ENCODE data around the gene RBM47.

Gene RBM47

DNA sequence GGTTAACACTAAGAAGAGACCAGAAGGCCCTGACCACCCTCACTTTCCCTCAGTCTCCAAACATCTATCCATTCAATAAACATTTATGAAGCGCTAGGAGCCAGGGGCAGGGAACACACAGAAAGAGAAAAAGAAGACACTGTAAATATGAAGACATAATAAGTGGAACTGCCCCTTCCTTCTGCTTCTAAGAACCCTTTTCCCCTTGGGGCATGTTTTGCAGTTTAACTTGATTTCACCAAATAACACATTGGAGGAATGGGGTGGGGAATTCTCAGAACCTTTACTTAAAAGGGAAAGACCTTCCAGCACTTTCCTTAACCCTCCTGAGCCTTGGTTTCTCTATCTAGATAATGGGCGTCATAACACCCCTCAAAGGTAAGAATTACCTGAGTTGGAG is 42.3 kb downstream of the RBM47 start:
- TF ChIP-seq, protein P1, sequence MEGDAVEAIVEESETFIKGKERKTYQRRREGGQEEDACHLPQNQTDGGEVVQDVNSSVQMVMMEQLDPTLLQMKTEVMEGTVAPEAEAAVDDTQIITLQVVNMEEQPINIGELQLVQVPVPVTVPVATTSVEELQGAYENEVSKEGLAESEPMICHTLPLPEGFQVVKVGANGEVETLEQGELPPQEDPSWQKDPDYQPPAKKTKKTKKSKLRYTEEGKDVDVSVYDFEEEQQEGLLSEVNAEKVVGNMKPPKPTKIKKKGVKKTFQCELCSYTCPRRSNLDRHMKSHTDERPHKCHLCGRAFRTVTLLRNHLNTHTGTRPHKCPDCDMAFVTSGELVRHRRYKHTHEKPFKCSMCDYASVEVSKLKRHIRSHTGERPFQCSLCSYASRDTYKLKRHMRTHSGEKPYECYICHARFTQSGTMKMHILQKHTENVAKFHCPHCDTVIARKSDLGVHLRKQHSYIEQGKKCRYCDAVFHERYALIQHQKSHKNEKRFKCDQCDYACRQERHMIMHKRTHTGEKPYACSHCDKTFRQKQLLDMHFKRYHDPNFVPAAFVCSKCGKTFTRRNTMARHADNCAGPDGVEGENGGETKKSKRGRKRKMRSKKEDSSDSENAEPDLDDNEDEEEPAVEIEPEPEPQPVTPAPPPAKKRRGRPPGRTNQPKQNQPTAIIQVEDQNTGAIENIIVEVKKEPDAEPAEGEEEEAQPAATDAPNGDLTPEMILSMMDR (IDR thresholded peaks at IDR 0.05), result no peak

DNA sequence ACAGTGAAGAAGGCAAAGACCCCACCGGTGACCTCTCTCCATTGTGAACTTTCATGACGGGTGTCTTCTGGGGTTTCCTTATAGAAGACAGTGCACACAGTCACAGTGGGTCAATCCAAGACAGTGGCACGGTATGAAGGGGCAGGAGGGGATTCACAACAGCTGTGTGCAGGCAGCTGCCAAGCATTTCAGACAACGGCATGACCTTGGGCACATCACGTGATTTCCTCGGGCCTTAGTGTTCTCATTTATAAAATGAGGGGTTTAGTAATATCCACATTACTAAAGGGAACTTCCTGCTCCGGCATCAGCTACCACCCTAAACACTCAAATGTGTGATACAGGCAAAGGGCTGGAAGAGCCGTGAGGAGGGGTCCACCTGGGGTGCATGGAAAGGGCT is 42.9 kb downstream of the RBM47 start:
- TF ChIP-seq, protein P1 (IDR thresholded peaks at IDR 0.05), result no peak
- Histone ChIP-seq H3K4me3 (ENCODE audit: low read depth in 1 of 2, low read length in 1 of 2) (peak overlapping the region; percentile 48 to 56), H3K4me1 (ENCODE audit: control insufficient read depth in 1 of 2, insufficient read depth in 1 of 2, low read depth in 1 of 2, low read length in 1 of 2) (peaks cover 54 to 67% of the 10 kb centered on the region in 2 experiments), H3K9me3 (no peaks in the 10 kb centered on the region), H3K36me3 (peaks cover 27% of the 10 kb centered on the region), H3K27me3 (no peaks in the 10 kb centered on the region), H3K27ac (peak overlapping the region; percentile 90)

More for the DNA sequence above, 42.3 kb downstream of the RBM47 start:
- H3K36me3 ChIP-seq, result peaks cover 25% of the 10 kb centered on the region
- no peaks in the 10 kb centered on the region for H3K9me3 ChIP-seq
- H3K4me1 ChIP-seq (ENCODE audit: control insufficient read depth in 1 of 2, insufficient read depth in 1 of 2, low read depth in 1 of 2, low read length in 1 of 2), result peaks cover 49 to 63% of the 10 kb centered on the region in 2 experiments
- peak overlapping the region; percentile 90 for H3K27ac ChIP-seq
- H3K4me3 ChIP-seq (ENCODE audit: low read depth in 1 of 2, low read length in 1 of 2), result peak overlapping the region; percentile 48 to 56
- no peaks in the 10 kb centered on the region for H3K27me3 ChIP-seq

DNA sequence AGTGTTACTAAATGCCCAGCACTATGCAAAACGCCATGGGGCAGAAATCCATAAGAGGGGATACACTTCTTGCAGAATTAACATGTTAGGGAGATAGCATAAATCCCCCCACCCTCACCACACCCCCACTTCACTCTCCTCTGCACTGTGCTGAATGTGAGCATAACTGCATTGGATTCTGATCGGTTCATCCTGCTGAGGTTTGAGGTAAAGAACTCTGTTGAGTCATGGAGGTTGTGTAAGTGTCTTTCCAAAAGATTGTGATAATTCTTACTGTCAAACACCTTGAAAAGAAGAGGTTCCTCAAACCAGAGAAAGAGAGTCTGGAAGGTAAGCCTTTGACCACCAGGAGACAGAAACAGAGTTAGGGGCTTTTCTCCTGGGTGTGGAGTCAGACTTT is 43.6 kb downstream of the RBM47 start:
- no peaks in the 10 kb centered on the region for H3K27me3 ChIP-seq
- H3K9me3 ChIP-seq, result no peaks in the 10 kb centered on the region
- H3K4me1 ChIP-seq (ENCODE audit: control insufficient read depth in 1 of 2, insufficient read depth in 1 of 2, low read depth in 1 of 2, low read length in 1 of 2), result peaks cover 56 to 71% of the 10 kb centered on the region in 2 experiments
- H3K4me3 ChIP-seq (ENCODE audit: low read depth in 1 of 2, low read length in 1 of 2), result peak overlapping the region; percentile 48 to 56
- TF ChIP-seq, protein P1 (IDR thresholded peaks at IDR 0.05), result no peak
- peak overlapping the region; percentile 90 for H3K27ac ChIP-seq
- H3K36me3 ChIP-seq, result peaks cover 26% of the 10 kb centered on the region

DNA sequence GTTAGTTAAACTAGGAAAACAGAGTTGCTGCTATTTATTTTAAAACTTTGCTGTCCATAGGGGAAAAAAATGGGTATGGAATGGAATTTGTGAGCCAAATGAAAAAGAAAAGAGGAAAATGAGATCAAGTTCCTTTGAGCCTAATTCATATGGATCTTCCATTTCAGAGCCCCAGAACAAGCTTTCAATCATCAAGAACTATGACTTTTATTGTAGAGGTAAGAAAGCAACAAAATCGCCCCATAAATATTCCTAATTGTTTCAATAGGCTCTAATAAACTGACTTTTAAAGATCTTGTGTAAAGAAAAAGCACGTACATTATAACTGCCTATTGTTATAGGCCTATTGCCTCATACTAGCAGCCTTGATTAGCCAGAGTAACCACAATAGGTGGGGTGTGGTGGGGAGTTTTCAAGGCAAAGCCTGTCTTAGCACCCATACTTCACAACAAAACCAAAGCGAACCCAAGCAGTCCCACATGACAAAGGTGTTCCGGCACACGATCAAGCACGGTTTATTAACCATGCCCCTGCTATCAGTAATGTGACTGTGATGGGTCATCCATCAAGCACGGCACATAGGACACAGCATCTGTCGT is 44.4 kb downstream of the RBM47 start:
- H3K27ac ChIP-seq, result peak overlapping the region; percentile 90

DNA sequence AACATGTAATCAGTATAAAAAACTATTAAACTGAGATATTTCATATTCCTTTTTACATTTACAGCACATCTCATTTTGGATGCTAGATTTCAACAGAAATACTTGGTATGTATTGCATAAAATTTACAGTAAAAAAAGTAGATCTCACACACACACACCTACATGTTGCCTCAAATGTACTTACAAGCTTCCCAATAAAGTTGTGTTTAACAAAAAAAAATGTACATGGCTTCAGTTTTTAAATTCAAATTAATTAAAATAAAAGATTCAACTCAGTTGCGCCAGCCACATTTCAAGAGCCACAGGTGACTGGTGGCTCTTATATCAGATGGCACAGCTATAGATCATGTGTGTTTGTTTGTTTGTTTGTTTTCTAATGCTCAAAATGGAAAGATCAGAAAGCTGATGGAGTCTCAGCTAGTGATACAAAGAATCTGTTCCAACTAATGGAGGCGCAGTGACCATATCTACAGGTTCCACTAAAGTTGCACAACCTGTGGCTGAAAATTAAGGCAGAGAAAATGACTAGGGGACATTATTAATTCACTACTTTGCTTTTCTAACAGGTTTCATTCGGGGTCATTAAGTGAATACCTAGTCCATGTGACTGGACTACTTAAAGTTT is 45.0 kb downstream of the RBM47 start:
- H3K36me3 ChIP-seq, result peaks cover 12% of the 10 kb centered on the region
- H3K4me1 ChIP-seq (ENCODE audit: control insufficient read depth in 1 of 2, insufficient read depth in 1 of 2, low read depth in 1 of 2, low read length in 1 of 2), result peaks cover 59 to 71% of the 10 kb centered on the region in 2 experiments

More for the DNA sequence above, 44.4 kb downstream of the RBM47 start:
- Histone ChIP-seq H3K4me3 (ENCODE audit: low read depth in 1 of 2, low read length in 1 of 2) (peak overlapping the region; percentile 48 to 56), H3K4me1 (ENCODE audit: control insufficient read depth in 1 of 2, insufficient read depth in 1 of 2, low read depth in 1 of 2, low read length in 1 of 2) (peaks cover 56 to 71% of the 10 kb centered on the region in 2 experiments), H3K27me3 (no peaks in the 10 kb centered on the region), H3K36me3 (peaks cover 18% of the 10 kb centered on the region), H3K9me3 (no peaks in the 10 kb centered on the region)
- TF ChIP-seq, protein P1 (IDR thresholded peaks at IDR 0.05), result no peak

More for the DNA sequence above, 45.0 kb downstream of the RBM47 start:
- H3K9me3 ChIP-seq, result no peaks in the 10 kb centered on the region
- peak overlapping the region; percentile 48 to 56 for H3K4me3 ChIP-seq (ENCODE audit: low read depth in 1 of 2, low read length in 1 of 2)
- TF ChIP-seq, protein P1 (IDR thresholded peaks at IDR 0.05), result no peak
- peak overlapping the region; percentile 90 for H3K27ac ChIP-seq
- H3K27me3 ChIP-seq, result no peaks in the 10 kb centered on the region
